ENCODE data around the gene APOD. TPM values are rescaled to one million over a fixed set of nuclear protein-coding genes. Genes with fewer than 3 reads are reported as not detected.
A peak's percentile ranks its signal among the peaks of the same experiment; 100 is the strongest.
"Not testable (repeated sequence)": the region's sequence is repeated elsewhere in the genome, so short reads cannot be mapped to it uniquely, and the experiment has no call there.

APOD gene
- total RNA-seq, result 16.2 and 27.1 TPM in 2 replicates

DNA sequence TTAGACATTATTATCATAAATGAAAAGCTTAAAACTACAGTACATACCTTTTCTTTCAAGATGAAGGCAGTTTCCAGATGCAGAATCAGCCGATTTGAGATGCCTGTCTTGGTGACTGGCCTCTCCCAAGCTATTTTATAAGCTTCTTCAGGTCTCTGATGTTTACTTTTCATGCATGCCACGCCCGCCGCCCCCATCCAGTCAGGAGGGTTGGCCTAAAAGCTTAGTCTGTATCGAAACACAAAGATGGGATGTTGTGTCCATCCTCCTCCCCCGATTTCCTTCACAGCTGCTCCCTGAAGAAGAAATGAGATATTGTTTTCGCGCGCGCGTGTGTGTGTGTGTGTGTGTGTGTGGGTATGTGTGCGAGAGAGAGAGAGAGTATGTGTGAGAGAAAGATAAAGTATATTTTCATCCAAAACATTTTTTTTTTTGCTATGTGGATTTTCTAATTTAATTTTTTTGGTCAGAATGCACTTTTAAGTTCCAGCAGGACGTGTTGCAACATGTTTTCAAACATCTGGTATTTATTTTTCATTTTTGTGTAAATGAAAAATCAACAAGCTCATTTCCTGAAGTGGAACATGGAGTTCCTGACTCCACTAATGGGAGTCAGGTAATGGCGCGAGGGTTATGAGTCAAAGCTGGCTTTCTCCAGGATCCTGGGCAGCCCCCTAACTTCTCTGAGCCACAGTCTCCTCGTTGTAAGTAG lies at the start of gene APOD:
TSS of gene APOD (minus strand) at position 110 of the 712 bp plus-strand sequence. CDS start 4,479 bp downstream, outside the sequence.
- DNase-seq, result peak; percentile 77

GRCh38 chr3:195633351-195633750 lies 49.6 kb upstream of the APOD start:
- DNase-seq, result not testable (repeated sequence)

- not testable (repeated sequence) for DNase-seq
Measured at GRCh38 chr3:195632501-195633185, 48.9 kb upstream of the APOD start.

DNA sequence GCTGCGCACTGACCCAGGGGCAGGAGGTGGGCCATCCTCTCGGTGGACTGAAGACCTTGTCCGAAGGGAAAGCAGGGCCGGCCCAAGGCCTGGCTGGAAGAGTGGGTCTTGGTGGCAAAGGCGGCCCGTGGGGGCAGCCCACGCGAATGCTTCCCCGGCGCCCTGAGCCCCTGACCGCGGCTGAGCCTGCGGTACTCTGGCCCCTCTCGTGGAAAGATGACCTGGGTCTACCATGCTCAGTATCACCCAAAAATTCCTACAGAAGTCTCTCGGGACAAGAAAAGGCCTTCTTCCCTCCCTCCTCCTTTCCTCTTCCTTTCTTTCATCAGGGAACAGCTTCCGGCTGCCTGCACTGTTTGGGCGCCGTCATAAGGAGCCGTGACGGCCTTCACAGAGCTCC lies 48.3 kb upstream of the APOD start:
- not testable (repeated sequence) for DNase-seq

- DNase-seq, result not testable (repeated sequence)
Measured at GRCh38 chr3:195630938-195631495, 47.3 kb upstream of the APOD start.

DNA sequence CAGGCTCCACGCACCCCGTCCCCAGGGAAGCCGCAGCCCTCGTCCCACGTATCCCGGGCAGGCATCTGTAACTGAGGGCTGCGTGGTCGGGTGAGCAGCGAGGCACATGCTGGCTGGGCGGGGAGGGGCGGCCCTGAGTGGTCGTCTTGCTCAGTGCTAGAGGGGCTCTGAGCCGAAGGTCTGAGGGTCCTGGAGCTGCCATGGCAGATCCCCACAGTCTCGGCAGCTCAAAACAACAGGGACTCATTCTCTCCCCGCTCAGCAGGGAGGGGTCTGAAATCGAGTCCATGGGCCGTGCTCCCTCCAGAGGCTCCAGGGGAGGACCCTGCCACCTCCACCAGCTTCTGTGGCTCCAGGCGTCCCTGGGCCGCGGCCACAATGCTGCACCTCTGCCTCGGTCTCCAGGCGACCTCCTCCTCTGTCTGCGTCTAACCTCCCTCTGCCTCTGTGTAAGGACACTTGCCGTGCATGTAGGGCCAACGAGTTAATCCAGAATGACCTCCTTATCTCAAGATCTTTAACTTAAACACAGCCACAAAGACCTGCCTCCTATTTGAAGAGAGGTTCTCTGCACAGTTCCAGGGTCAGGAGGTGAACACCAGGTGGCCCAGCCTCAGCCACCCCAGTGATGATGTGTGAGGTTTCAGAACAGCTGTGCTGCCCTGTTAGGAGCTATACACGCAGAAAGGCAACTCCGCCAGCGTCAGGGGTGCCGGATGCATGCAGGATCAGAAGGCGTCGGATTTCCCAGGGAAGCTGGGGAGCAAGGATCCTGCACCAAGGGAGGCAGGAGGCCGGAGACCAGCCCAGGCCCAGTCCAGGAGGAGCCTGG lies 46.6 kb upstream of the APOD start:
- not testable (repeated sequence) for DNase-seq

DNA sequence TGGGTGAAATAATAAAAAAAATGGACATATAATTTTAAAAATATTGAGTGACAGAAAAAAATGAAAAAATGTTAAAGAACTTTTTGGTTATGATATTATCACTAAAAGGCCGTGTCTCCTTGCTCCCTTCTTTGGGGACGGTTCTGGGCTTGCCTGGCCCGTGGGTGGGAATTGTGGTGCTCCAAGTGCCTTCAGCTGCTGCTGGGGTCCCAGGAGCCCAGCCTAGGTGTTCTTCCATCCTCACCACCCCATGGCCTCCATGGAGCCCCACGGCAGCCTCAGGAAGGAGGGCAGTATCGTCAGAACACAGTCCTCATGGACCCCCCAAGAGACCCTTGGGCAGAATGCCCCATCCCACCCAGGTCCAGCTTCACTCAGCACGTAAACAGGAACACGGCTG lies 45.9 kb upstream of the APOD start:
- not testable (repeated sequence) for DNase-seq

DNA sequence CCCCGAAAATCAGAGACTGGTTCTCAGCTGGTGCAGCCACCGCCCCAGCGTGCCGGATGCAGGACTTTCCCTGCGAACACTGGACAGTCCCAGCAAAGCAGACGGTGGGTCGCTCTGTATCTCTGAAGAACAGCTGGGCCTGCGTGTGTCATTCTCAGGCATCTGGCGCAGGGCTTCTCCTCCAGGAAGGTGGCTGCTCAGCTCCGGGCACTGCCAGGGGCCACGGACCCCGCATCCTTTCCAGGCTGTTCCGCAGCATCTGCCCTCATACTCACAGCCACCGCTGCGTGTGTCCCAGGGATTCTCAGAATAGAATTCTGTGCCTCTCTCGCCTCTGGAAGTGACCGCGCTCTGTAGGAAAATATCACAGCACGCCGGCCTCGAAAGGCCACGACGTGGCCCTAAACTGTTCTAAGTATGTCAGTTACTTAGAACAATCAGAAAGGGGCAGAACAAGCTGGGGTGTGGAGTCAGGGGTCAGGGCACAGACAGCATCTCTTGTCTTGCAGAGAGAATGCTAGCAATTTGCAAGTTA lies 44.7 kb upstream of the APOD start:
- DNase-seq, result not testable (repeated sequence)

GRCh38 chr3:195627515-195628385 lies 44.0 kb upstream of the APOD start:
- DNase-seq, result not testable (repeated sequence)

DNA sequence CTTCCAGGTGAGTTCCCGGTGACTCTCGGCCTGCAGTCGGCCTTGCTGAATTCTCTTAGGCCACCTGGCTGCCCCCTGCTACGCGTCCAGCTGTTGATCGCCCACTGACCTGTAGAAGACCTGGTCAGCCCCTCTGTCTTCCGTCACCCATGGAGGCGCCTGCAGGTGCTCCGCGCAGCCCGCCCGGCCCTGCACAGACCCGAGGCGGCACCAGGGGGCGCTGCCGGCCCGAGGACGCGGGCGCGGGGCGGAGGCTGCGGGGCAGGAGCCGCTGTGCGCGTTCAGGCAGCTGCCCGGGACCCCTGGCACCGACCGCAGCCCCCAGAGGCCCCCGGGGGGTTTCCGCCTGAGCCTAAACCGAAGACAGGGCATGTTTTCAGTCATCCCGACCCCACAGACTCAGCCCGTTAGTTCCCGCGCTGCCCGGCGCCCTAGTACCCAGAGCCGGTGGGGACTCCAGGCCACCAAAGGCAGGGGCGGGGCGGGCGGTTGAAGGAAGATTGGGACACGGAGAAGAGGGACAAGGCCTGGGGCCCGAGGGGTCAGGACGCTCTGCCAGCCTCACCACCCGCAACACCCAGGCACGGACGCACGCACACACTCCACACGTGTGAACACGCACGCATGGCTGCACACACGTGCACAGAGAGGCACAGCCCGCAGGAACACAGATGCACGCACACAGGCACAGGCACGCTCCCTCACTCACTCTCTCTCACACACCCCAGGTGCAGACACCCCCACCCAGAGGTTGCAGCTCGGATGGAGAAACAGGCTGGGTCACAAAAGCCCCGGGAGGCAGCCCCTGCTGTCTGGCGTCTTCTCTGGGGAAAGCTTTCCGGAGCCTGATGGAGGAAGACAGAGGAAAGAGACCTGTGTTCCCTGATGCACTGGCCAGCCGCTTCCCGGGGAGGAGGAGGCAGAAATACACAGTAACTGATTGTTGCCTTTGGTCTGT lies 41.1 kb upstream of the APOD start:
- DNase-seq, result not testable (repeated sequence)

DNA sequence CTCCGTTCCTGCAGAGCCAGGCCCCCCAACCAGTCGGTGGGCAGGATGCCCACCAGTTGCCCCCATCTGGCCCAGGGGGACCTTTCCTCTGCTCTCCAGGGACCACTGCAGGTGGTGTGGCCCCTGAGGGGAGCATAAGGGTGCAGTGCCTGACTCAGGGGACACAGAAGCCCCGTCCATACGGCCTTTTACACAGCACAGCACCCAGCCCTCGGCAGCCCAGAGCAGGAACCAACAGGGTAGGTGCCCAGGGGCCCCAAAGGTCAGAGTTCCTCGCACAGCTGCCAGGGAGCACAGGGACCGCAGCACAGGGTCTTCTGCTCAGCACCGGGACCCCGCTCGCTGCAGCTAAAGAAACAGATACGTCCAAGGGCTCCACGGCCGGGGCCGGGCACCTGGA lies 40.4 kb upstream of the APOD start:
- not testable (repeated sequence) for DNase-seq

DNA sequence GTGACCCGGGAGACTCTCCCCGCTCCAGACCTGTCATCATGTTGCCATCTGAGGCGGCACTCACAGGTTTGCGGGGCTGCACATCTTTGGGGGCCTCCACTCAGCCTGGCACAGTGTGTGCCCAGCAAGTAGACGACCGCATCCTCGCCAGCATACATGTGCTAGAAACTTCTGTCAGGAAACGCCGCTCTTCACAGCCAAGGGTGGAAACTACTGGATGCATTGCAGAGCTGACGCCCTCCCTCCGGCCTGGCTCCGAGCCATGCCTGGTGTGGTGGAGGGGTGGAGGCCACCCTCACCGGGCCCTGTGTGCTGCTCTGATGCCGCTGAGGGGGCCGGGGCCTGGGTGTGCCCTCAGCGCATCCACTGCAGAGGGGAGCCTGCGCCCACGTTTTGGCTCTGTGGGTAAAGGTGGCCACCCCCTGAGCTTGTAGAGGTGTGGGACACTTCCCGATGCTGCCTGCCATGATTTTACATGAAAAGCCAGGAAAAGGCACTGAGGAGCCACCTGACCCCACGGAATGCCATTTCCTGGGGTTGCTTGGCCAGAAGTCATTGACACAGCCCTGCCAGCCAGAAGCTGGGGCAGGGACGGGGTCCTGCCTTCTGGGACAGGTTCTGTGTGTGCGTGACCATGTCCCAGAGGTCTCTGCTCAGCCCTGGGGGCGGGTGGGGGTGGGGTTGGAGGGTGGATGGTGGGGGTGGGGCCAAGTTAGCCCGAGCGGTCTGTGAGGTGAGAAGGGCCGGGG lies 39.7 kb upstream of the APOD start:
- not testable (repeated sequence) for DNase-seq

GRCh38 chr3:195622523-195623170 lies 38.9 kb upstream of the APOD start:
- DNase-seq, result not testable (repeated sequence)

GRCh38 chr3:195622012-195622411 lies 38.3 kb upstream of the APOD start:
- DNase-seq, result not testable (repeated sequence)

DNA sequence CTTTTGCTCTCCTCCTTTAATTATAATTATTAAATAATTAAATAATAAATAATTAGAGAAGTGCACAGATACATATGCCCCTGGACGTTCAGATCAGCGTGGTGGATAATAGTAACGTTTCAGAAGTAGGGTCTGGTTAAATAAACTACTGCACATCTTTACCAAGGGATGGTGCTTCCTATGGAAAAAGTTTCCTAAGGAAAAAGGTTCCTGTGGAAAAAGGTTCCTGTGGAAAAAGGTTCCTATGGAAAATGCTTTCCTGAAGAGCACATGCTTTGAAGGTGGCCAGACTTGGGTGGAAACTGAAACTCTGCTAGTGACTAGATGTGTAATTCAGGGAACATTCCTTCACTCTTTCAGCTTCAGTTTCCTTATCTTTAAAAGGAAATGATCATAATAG lies 37.4 kb upstream of the APOD start:
- DNase-seq, result not testable (repeated sequence)

- DNase-seq, result not testable (repeated sequence)
Measured at GRCh38 chr3:195620476-195620875, 36.7 kb upstream of the APOD start.

- DNase-seq, result not testable (repeated sequence)
Measured at GRCh38 chr3:195619591-195620369, 36.0 kb upstream of the APOD start.

Data from dermis blood vessel endothelial cell (primary cell).